ENCODE measurements around the gene TRAF3. TPM values are rescaled to one million over a fixed set of nuclear protein-coding genes. Genes with fewer than 3 reads are reported as not detected.
A peak's percentile ranks its signal among the peaks of the same experiment; 100 is the strongest.

The TRAF3 gene
- total RNA-seq, 5 donors from 2014 or later (not counting 1 experiment from before 2014, with no cell fraction given) = 29.6 to 46.1 (median 35.7) TPM

- H3K4me1 ChIP-seq (ENCODE audit: control insufficient read depth in 1 of 2, extremely low read depth in 1 of 2, insufficient read depth in 2 of 2, low read length in 2 of 2) = peaks cover 2 to 41% of the 10 kb centered on the region in 2 experiments
Measured at GRCh38 chr14:102826161-102826560, 48.9 kb downstream of the TRAF3 start.

DNA sequence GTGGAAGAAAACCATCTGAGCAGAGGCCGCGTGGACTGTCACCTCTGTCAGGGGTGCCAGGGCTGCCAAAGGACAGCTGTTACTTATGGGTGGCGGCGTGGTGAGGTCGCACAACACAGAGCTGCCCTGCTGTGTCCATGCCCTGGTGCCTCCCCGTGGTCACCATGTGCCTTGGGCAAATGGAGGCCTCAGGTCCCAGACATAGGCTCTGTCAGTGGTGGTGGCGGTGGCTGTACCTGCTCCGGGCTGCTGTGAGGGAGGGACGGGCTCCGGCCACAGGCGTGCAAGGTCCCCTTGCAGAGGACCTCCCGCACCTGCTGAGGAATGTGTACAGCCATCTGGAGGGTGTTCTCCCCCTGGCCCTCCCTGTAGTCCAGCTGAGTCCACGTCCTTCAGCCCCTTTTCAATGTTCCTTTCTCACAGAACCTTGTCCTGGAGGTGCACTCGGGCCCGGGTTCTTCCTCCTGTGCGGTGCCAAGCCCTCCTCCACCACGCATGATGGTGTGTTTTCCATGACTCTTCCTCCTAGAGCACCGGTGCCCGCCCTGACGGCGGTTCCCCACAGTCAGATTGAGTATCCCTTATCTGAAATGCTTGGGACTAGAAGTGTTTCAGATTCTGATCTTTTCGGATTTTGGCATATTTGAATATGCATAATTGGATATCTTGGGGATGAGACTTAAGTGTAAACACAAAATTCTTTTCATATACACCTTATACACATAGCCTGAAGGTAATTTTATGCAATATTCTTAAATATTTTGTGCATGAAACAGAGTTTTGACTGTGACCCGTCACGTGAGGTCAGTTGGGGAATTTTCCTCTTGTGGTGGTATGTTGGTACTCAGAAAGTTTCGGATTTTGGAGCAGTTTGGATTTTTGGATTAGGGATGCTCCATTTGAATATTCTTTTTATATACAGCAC lies 49.8 kb downstream of the TRAF3 start:
- H3K4me1 Mint-ChIP-seq = peaks cover 72 to 82% (median 80%) of the 10 kb centered on the region in 3 donors
- peak overlapping the region in 1 of 3 donors; percentile 6 for H3K4me3 Mint-ChIP-seq
- WGBS (ENCODE audit: insufficient coverage) = 93% methylated on average over 11 of the region's 25 CpGs
- Histone ChIP-seq H3K36me3 (ENCODE audit: control insufficient read depth in 2 of 2, extremely low read depth in 1 of 2, insufficient read depth in 1 of 2, low read length in 1 of 2) (peaks cover 0 to 24% of the 10 kb centered on the region in 2 donors), H3K4me3 (ENCODE audit: control insufficient read depth in 1 of 2, extremely low read depth in 1 of 2, low read length in 1 of 2) (no peak overlapping the region), H3K27ac (ENCODE audit: low read length) (no peak overlapping the region), H3K9me3 (no peaks in the 10 kb centered on the region), H3K27me3 (replicated peaks in 1 of 2; ENCODE audit: control insufficient read depth in 2 of 2, extremely low read depth in 1 of 2, insufficient read depth in 2 of 2, low read length in 1 of 2) (no peaks in the 10 kb centered on the region), H3K4me1 (ENCODE audit: control insufficient read depth in 1 of 2, extremely low read depth in 1 of 2, insufficient read depth in 2 of 2, low read length in 2 of 2) (peaks cover 0 to 33% of the 10 kb centered on the region in 2 experiments)
- ATAC-seq (replicated peaks in 1 of 4) (peak in 1 of 4 experiments; percentile 18), DNase-seq (no peak)
- POLR2A ChIA-PET = no interaction called here
- no peak overlapping the region for H3K27ac Mint-ChIP-seq
- CTCF ChIA-PET = interaction anchor here in 1 of 2 donors (0.6 kb wide), 1 partner anchor 20 kb away, joined by 3 read pairs; no protein-coding TSS in a partner anchor
- no peaks in the 10 kb centered on the region for H3K9me3 Mint-ChIP-seq
- no peaks in the 10 kb centered on the region for H3K27me3 Mint-ChIP-seq
- peaks cover 19% of the 10 kb centered on the region for H3K36me3 Mint-ChIP-seq

More at GRCh38 chr14:102826161-102826560, 48.9 kb downstream of the TRAF3 start:
- Histone ChIP-seq H3K9me3 (no peaks in the 10 kb centered on the region), H3K4me3 (ENCODE audit: control insufficient read depth in 1 of 2, extremely low read depth in 1 of 2, low read length in 1 of 2) (no peak overlapping the region), H3K27me3 (replicated peaks in 1 of 2; ENCODE audit: control insufficient read depth in 2 of 2, extremely low read depth in 1 of 2, insufficient read depth in 2 of 2, low read length in 1 of 2) (no peaks in the 10 kb centered on the region), H3K27ac (ENCODE audit: low read length) (no peak overlapping the region), H3K36me3 (ENCODE audit: control insufficient read depth in 2 of 2, extremely low read depth in 1 of 2, insufficient read depth in 1 of 2, low read length in 1 of 2) (peaks cover 0 to 20% of the 10 kb centered on the region in 2 donors)
- no peak for ATAC-seq (replicated peaks in 1 of 4)
- ChIA-PET CTCF (no interaction called here), POLR2A (no interaction called here)
- H3K9me3 Mint-ChIP-seq = no peaks in the 10 kb centered on the region
- 89% methylated on average over 11 of the region's 11 CpGs for WGBS (ENCODE audit: insufficient coverage)
- no peak for DNase-seq
- no peaks in the 10 kb centered on the region for H3K27me3 Mint-ChIP-seq
- H3K4me3 Mint-ChIP-seq = no peak overlapping the region
- H3K4me1 Mint-ChIP-seq = peaks cover 81 to 86% (median 84%) of the 10 kb centered on the region in 3 donors
- no peak overlapping the region for H3K27ac Mint-ChIP-seq
- peaks cover 13% of the 10 kb centered on the region for H3K36me3 Mint-ChIP-seq

- no peaks in the 10 kb centered on the region for H3K9me3 Mint-ChIP-seq
- peak overlapping the region in 1 of 2 donors; percentile 11 for H3K27ac Mint-ChIP-seq
Measured at GRCh38 chr14:102827716-102828115, 50.5 kb downstream of the TRAF3 start.

GRCh38 chr14:102828151-102828550 lies 50.9 kb downstream of the TRAF3 start:
- Mint-ChIP-seq H3K4me1 (peaks cover 64 to 72% (median 69%) of the 10 kb centered on the region in 3 donors), H3K9me3 (no peaks in the 10 kb centered on the region), H3K36me3 (peaks cover 26% of the 10 kb centered on the region), H3K27ac (no peak overlapping the region), H3K27me3 (no peaks in the 10 kb centered on the region), H3K4me3 (no peak overlapping the region)
- WGBS (ENCODE audit: insufficient coverage) = 82% methylated on average over 9 of the region's 11 CpGs
- Histone ChIP-seq H3K9me3 (no peaks in the 10 kb centered on the region), H3K4me1 (ENCODE audit: control insufficient read depth in 1 of 2, extremely low read depth in 1 of 2, insufficient read depth in 2 of 2, low read length in 2 of 2) (peaks cover 0 to 33% of the 10 kb centered on the region in 2 experiments), H3K36me3 (ENCODE audit: control insufficient read depth in 2 of 2, extremely low read depth in 1 of 2, insufficient read depth in 1 of 2, low read length in 1 of 2) (peaks cover 0 to 28% of the 10 kb centered on the region in 2 donors), H3K27me3 (replicated peaks in 1 of 2; ENCODE audit: control insufficient read depth in 2 of 2, extremely low read depth in 1 of 2, insufficient read depth in 2 of 2, low read length in 1 of 2) (no peaks in the 10 kb centered on the region), H3K27ac (ENCODE audit: low read length) (no peak overlapping the region), H3K4me3 (ENCODE audit: control insufficient read depth in 1 of 2, extremely low read depth in 1 of 2, low read length in 1 of 2) (no peak overlapping the region)
- ChIA-PET CTCF (no interaction called here), POLR2A (no interaction called here)
- no peak for ATAC-seq (replicated peaks in 1 of 4)
- DNase-seq = no peak

More at GRCh38 chr14:102827716-102828115, 50.5 kb downstream of the TRAF3 start:
- H3K27me3 Mint-ChIP-seq = no peaks in the 10 kb centered on the region
- no peak overlapping the region for H3K27ac ChIP-seq (ENCODE audit: low read length)
- ChIA-PET POLR2A (no interaction called here), CTCF (no interaction called here)
- peaks cover 0 to 24% of the 10 kb centered on the region in 2 donors for H3K36me3 ChIP-seq (ENCODE audit: control insufficient read depth in 2 of 2, extremely low read depth in 1 of 2, insufficient read depth in 1 of 2, low read length in 1 of 2)
- no peaks in the 10 kb centered on the region for H3K27me3 ChIP-seq (replicated peaks in 1 of 2; ENCODE audit: control insufficient read depth in 2 of 2, extremely low read depth in 1 of 2, insufficient read depth in 2 of 2, low read length in 1 of 2)
- no peak for DNase-seq
- H3K4me3 Mint-ChIP-seq = no peak overlapping the region
- no peaks in the 10 kb centered on the region for H3K9me3 ChIP-seq
- ATAC-seq (replicated peaks in 1 of 4) = no peak
- peaks cover 22% of the 10 kb centered on the region for H3K36me3 Mint-ChIP-seq
- peaks cover 0 to 33% of the 10 kb centered on the region in 2 experiments for H3K4me1 ChIP-seq (ENCODE audit: control insufficient read depth in 1 of 2, extremely low read depth in 1 of 2, insufficient read depth in 2 of 2, low read length in 2 of 2)
- WGBS (ENCODE audit: insufficient coverage) = 93% methylated on average over 3 of the region's 13 CpGs
- peaks cover 65 to 75% (median 73%) of the 10 kb centered on the region in 3 donors for H3K4me1 Mint-ChIP-seq
- H3K4me3 ChIP-seq (ENCODE audit: control insufficient read depth in 1 of 2, extremely low read depth in 1 of 2, low read length in 1 of 2) = no peak overlapping the region

- Mint-ChIP-seq H3K4me1 (peaks cover 57 to 68% (median 62%) of the 10 kb centered on the region in 3 donors), H3K36me3 (peaks cover 31% of the 10 kb centered on the region), H3K27ac (peak overlapping the region in 1 of 2 donors; percentile 1), H3K27me3 (no peaks in the 10 kb centered on the region), H3K4me3 (no peak overlapping the region), H3K9me3 (no peaks in the 10 kb centered on the region)
- POLR2A ChIA-PET = interaction anchor here in 1 of 2 donors (0.6 kb wide), 1 partner anchor 37 kb away, joined by 6 read pairs; no protein-coding TSS in a partner anchor
- 84% methylated on average over 4 of the region's 5 CpGs for WGBS (ENCODE audit: insufficient coverage)
- CTCF ChIA-PET = no interaction called here
- Histone ChIP-seq H3K4me1 (ENCODE audit: control insufficient read depth in 1 of 2, extremely low read depth in 1 of 2, insufficient read depth in 2 of 2, low read length in 2 of 2) (peaks cover 0 to 33% of the 10 kb centered on the region in 2 experiments), H3K27ac (ENCODE audit: low read length) (no peak overlapping the region), H3K9me3 (no peaks in the 10 kb centered on the region), H3K4me3 (ENCODE audit: control insufficient read depth in 1 of 2, extremely low read depth in 1 of 2, low read length in 1 of 2) (no peak overlapping the region), H3K36me3 (ENCODE audit: control insufficient read depth in 2 of 2, extremely low read depth in 1 of 2, insufficient read depth in 1 of 2, low read length in 1 of 2) (peaks cover 0 to 32% of the 10 kb centered on the region in 2 donors), H3K27me3 (replicated peaks in 1 of 2; ENCODE audit: control insufficient read depth in 2 of 2, extremely low read depth in 1 of 2, insufficient read depth in 2 of 2, low read length in 1 of 2) (no peaks in the 10 kb centered on the region)
- DNase-seq (no peak), ATAC-seq (replicated peaks in 1 of 4) (no peak)
Measured at GRCh38 chr14:102829016-102829548, 51.8 kb downstream of the TRAF3 start.

- ATAC-seq (replicated peaks in 1 of 4) (no peak), DNase-seq (no peak)
- H3K36me3 Mint-ChIP-seq = peaks cover 41% of the 10 kb centered on the region
- Histone ChIP-seq H3K27me3 (replicated peaks in 1 of 2; ENCODE audit: control insufficient read depth in 2 of 2, extremely low read depth in 1 of 2, insufficient read depth in 2 of 2, low read length in 1 of 2) (no peaks in the 10 kb centered on the region), H3K4me1 (ENCODE audit: control insufficient read depth in 1 of 2, extremely low read depth in 1 of 2, insufficient read depth in 2 of 2, low read length in 2 of 2) (peaks cover 0 to 26% of the 10 kb centered on the region in 2 experiments), H3K4me3 (ENCODE audit: control insufficient read depth in 1 of 2, extremely low read depth in 1 of 2, low read length in 1 of 2) (no peak overlapping the region), H3K9me3 (no peaks in the 10 kb centered on the region), H3K36me3 (ENCODE audit: control insufficient read depth in 2 of 2, extremely low read depth in 1 of 2, insufficient read depth in 1 of 2, low read length in 1 of 2) (peaks cover 0 to 33% of the 10 kb centered on the region in 2 donors), H3K27ac (ENCODE audit: low read length) (no peak overlapping the region)
- 100% methylated on average over 2 of the region's 3 CpGs for WGBS (ENCODE audit: insufficient coverage)
- ChIA-PET CTCF (no interaction called here), POLR2A (no interaction called here)
- no peak overlapping the region for H3K27ac Mint-ChIP-seq
- H3K27me3 Mint-ChIP-seq = no peaks in the 10 kb centered on the region
- H3K4me3 Mint-ChIP-seq = no peak overlapping the region
- H3K4me1 Mint-ChIP-seq = peaks cover 47 to 57% (median 52%) of the 10 kb centered on the region in 3 donors
- no peaks in the 10 kb centered on the region for H3K9me3 Mint-ChIP-seq
Measured at GRCh38 chr14:102830474-102831045, 53.3 kb downstream of the TRAF3 start.
